HepG2 (cell line): ENCODE measurements around the gene SEMA4C. TPM values are rescaled to one million over a fixed set of nuclear protein-coding genes. Genes with fewer than 3 reads are reported as not detected.
A peak's percentile ranks its signal among the peaks of the same experiment; 100 is the strongest.

Source experiments
- CAMTA2 ChIP-seq: sonication (generic); formaldehyde crosslinking; IDR thresholded peaks from 2 replicates; pipeline ENCODE4 v1.4.0; 2020; ENCODE audit warnings: mild to moderate bottlenecking, missing genetic modification reagents, borderline replicate concordance
- NCOA1 ChIP-seq: sonication (generic); formaldehyde crosslinking; IDR thresholded peaks from 2 replicates; pipeline ENCODE4 v1.9.0; 2021; ENCODE audit warnings: missing genetic modification reagents
- PITX1 ChIP-seq: sonication (generic); formaldehyde crosslinking; IDR thresholded peaks from 2 replicates; pipeline ENCODE4 v1.5.1; 2020; ENCODE audit warnings: mild to moderate bottlenecking, missing genetic modification reagents
- POGZ ChIP-seq: sonication (generic); formaldehyde crosslinking; IDR thresholded peaks from 2 replicates; pipeline ENCODE4 v1.4.0; 2020; ENCODE audit warnings: mild to moderate bottlenecking, missing genetic modification reagents
- PRMT3 ChIP-seq: sonication (generic); formaldehyde crosslinking; IDR thresholded peaks from 2 replicates; pipeline ENCODE4 v1.8.1; 2022; ENCODE audit warnings: low read depth, mild to moderate bottlenecking, moderate library complexity, missing genetic modification reagents, borderline replicate concordance
- RXRA ChIP-seq: sonication (generic); formaldehyde crosslinking; IDR thresholded peaks from 2 replicates; pipeline ENCODE4 v1.5.1; 2020; ENCODE audit warnings: missing genetic modification reagents
- SPEN ChIP-seq: sonication (generic); formaldehyde crosslinking; IDR thresholded peaks from 2 replicates; pipeline ENCODE4 v1.5.1; 2020; ENCODE audit warnings: low read depth, mild to moderate bottlenecking, missing genetic modification reagents
- TFAP4 ChIP-seq: sonication (generic); IDR thresholded peaks from 2 replicates; pipeline ENCODE4 v1.6.1; 2016; ENCODE audit warnings: low read depth, borderline replicate concordance
- XRCC5 ChIP-seq: fragments of 200-400 bp; formaldehyde crosslinking; optimal IDR thresholded peaks from 2 replicates; pipeline ENCODE3; 2017; ENCODE audit warnings: mild to moderate bottlenecking, low read length
- ZBED4 ChIP-seq: sonication (generic); formaldehyde crosslinking; IDR thresholded peaks from 2 replicates; pipeline ENCODE4 v1.4.0; 2020; ENCODE audit warnings: missing genetic modification reagents, borderline replicate concordance
- ZBTB40 ChIP-seq, 2 experiments: fragments of 450-650 bp in 1 of 2; sonication (generic) in 1 of 2; formaldehyde crosslinking in 1 of 2; IDR thresholded peaks; 2 replicates each; pipeline versions ENCODE4 v1.6.1 to v1.8.0; 2016 to 2022; ENCODE audit warnings: antibody characterized with exemption in 1 of 2, mild to moderate bottlenecking in 1 of 2, missing genetic modification reagents in 1 of 2
- ZNF572 ChIP-seq: sonication (generic); formaldehyde crosslinking; IDR thresholded peaks from 2 replicates; pipeline ENCODE4 v1.5.1; 2020; ENCODE audit warnings: mild to moderate bottlenecking, missing genetic modification reagents
- ZNF784 ChIP-seq: sonication (generic); formaldehyde crosslinking; IDR thresholded peaks from 2 replicates; pipeline ENCODE4 v1.5.1; 2020; ENCODE audit warnings: missing genetic modification reagents, mild to moderate bottlenecking, borderline replicate concordance
- ZZZ3 ChIP-seq: sonication (generic); formaldehyde crosslinking; IDR thresholded peaks from 2 replicates; pipeline ENCODE4 v1.4.0; 2020; ENCODE audit warnings: missing genetic modification reagents, mild to moderate bottlenecking, borderline replicate concordance
- polyA plus RNA-seq, 8 experiments: library from polyadenylated mRNA; depleted of rRNA in 3 of 8; stranded (reverse) in 7 of 8; unstranded in 1 of 8; fragments of >200 nt; fragmentation: Illumina TruSeq in 4 of 8; extraction: Trizol in 4 of 8; gene quantifications; 2 replicates each; pipeline versions ENCODE4 v1.2.1 to v1.2.3, GENCODE V29; 2011 to 2016; ENCODE audit warnings: low read depth in 4 of 8, missing spikeins in 1 of 8, mixed read lengths in 1 of 8; ENCODE audit not compliant: insufficient read depth in 1 of 8
- total RNA-seq, 5 experiments: library from RNA; depleted of rRNA; stranded (reverse); fragments of >200 nt; fragmentation: Illumina TruSeq; extraction: Trizol; gene quantifications; 2 replicates each; pipeline ENCODE4 v1.2.3, GENCODE V29; 2016; ENCODE audit warnings: low read depth in 1 of 5

SEMA4C gene
- total and polyA plus RNA-seq, 2 of the 13 experiments (the other 11 are each of a cell fraction or from before 2014, with no cell fraction given) = 25.9 to 46.6 TPM

- 0 out of 2 replicates have a peak, but pooled peaks have one; percentile 41 for TF ChIP-seq PITX1 (CRISPR knock-in tag)
- TF ChIP-seq RXRA (CRISPR knock-in tag) = 0 out of 2 replicates have a peak, but pooled peaks have one; percentile 16
- TF ChIP-seq ZZZ3 (CRISPR knock-in tag) = 0 out of 2 replicates have a peak, but pooled peaks have one; percentile 32
- no peak for TF ChIP-seq TFAP4
- TF ChIP-seq XRCC5 = peak; percentile 80
- no peak for TF ChIP-seq ZBED4 (CRISPR knock-in tag)
- peak; percentile 64; the same call in 1 of the 2 replicates for TF ChIP-seq ZNF572 (CRISPR knock-in tag)
- 0 out of 2 replicates have a peak, but pooled peaks have one; percentile 45 for TF ChIP-seq CAMTA2 (CRISPR knock-in tag)
- TF ChIP-seq POGZ (CRISPR knock-in tag) = peak; percentile 50
- TF ChIP-seq NCOA1 = peak; percentile 55; the same call in 1 of the 2 replicates
- no peak for TF ChIP-seq PRMT3
- no peak; the same call in 1 of the 2 replicates for TF ChIP-seq SPEN (CRISPR knock-in tag)
- TF ChIP-seq ZNF784 (CRISPR knock-in tag) = no peak
- TF ChIP-seq ZBTB40 (IDR thresholded peaks at IDR 0.05) = no peak
- TF ChIP-seq ZBTB40 (CRISPR knock-in tag; IDR thresholded peaks at IDR 0.05) = peak; percentile 37; the same call in 1 of the 2 replicates
Measured at GRCh38 chr2:96810783-96811192, 59.1 kb downstream of the SEMA4C start (continued).
